Lower leg skin (tissue), 4 donors: ENCODE measurements around the gene ERFL. TPM values are rescaled to one million over a fixed set of nuclear protein-coding genes. Genes with fewer than 3 reads are reported as not detected.

Experiments
- DNase-seq, 2 donors: peaks; one replicate each; pipeline ENCODE4 v3.0.0-alpha.2; 2019; ENCODE audit warnings: low spot score in 2 of 2
- H3K4me3 ChIP-seq: fragments of 200-600 bp; sonication (generic); 2 replicates; pipeline ENCODE4 v1.5.1; 2017; ENCODE audit warnings: mild to moderate bottlenecking, low read depth; ENCODE audit not compliant: poor library complexity, severe bottlenecking
- POLR2A ChIP-seq, 2 donors: fragments of 450-650 bp; IDR thresholded peaks; one replicate each; pipeline ENCODE4 v1.6.1; 2016 to 2017; ENCODE audit warnings: antibody characterized with exemption in 2 of 2, mild to moderate bottlenecking in 1 of 2, moderate library complexity in 1 of 2
- WGBS, 2 donors: methylation state at CpG; one replicate each; pipeline ENCODE4 v1.1.5; 2018; 5-methylcytosine and 5-hydroxymethylcytosine counted together
- intact Hi-C: fragments of 100-400 bp; cut with DNase I; formaldehyde crosslinking; loops from one replicate; pipeline ENCODE4 v1.15.0; 2023; ENCODE audit warnings: low total_unique reads
- total RNA-seq, 4 donors: library from RNA; depleted of rRNA; stranded (reverse); fragments of >200 nt; gene quantifications; one replicate each; pipeline ENCODE4 v1.1.0, GENCODE V29; 2016
- TF ChIP-seq, protein P1 (sequence below), 3 donors: fragments of 450-650 bp; IDR thresholded peaks; one replicate each; pipeline ENCODE4 v1.5.1; 2016; ENCODE audit warnings: antibody characterized with exemption in 3 of 3, mild to moderate bottlenecking in 3 of 3, moderate library complexity in 2 of 3

Gene ERFL
- under 1 TPM in 1 of 4 donors, not detected in 3; 0.16 TPM for total RNA-seq

DNA sequence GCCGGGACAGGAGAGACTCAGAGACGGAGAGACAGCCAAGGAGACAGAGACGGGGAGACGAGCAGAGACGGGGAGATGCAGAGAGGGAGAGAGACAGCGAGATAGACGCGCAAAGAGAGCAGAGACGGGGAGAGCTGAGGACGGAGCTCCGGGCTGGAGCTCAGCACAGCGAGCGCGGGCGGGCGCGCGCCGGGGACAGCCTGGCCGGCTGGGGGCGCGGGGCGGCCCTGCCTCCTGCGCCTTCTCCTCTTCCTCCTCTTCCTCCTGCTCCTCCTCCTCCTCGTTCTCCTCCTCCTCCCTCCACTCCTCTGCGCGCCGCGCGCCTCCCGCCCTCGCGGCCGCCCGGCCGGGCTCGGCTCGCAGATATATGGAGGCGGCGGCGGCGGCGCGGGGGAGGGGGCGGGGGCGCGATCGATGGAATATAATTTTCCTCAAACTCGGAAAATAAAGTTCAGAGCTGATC is at the start of gene ERFL:
ERFL (minus strand) TSS at position 229 of the 463 bp plus-strand sequence. CDS start 15,530 bp downstream, outside the sequence.
- H3K4me3 ChIP-seq: no peak within 1 kb of the TSS
- DNase-seq: no peak
- intact Hi-C loops: no loop called here
- WGBS, 2 donors: 0 to 1% methylated on average over 38 to 49 of the region's 49 CpGs
- TF ChIP-seq, protein P1, sequence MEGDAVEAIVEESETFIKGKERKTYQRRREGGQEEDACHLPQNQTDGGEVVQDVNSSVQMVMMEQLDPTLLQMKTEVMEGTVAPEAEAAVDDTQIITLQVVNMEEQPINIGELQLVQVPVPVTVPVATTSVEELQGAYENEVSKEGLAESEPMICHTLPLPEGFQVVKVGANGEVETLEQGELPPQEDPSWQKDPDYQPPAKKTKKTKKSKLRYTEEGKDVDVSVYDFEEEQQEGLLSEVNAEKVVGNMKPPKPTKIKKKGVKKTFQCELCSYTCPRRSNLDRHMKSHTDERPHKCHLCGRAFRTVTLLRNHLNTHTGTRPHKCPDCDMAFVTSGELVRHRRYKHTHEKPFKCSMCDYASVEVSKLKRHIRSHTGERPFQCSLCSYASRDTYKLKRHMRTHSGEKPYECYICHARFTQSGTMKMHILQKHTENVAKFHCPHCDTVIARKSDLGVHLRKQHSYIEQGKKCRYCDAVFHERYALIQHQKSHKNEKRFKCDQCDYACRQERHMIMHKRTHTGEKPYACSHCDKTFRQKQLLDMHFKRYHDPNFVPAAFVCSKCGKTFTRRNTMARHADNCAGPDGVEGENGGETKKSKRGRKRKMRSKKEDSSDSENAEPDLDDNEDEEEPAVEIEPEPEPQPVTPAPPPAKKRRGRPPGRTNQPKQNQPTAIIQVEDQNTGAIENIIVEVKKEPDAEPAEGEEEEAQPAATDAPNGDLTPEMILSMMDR (IDR thresholded peaks at IDR 0.05): no peak
- no peak for TF ChIP-seq POLR2A (IDR thresholded peaks at IDR 0.05)

DNA sequence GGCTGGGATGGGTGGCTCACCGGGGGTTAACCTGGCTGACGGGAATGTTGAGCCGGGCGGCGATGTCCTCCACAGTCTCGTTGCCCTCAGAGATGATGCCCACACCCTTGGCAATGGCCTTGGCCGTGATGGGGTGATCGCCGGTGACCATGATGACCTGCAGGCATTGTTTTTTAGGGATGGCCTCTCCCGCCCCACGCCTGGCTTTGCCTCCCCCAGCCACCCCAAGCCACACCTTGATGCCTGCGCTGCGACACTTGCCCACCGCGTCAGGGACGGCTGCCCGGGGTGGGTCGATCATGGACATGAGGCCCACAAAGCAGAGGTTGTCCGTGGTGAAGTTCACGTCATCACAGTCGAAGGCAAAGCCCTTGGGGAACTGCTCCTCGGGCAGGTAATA is 49.7 kb upstream of the ERFL start:
- TF ChIP-seq, protein P1 (IDR thresholded peaks at IDR 0.05): no peak
- no peak for TF ChIP-seq POLR2A (IDR thresholded peaks at IDR 0.05)
- intact Hi-C loops: no loop called here
- no peak overlapping the region for H3K4me3 ChIP-seq
- whole genome bisulfite sequencing, 2 donors: 80 to 89% methylated on average over 22 of the region's 22 CpGs
- no peak for DNase-seq

DNA sequence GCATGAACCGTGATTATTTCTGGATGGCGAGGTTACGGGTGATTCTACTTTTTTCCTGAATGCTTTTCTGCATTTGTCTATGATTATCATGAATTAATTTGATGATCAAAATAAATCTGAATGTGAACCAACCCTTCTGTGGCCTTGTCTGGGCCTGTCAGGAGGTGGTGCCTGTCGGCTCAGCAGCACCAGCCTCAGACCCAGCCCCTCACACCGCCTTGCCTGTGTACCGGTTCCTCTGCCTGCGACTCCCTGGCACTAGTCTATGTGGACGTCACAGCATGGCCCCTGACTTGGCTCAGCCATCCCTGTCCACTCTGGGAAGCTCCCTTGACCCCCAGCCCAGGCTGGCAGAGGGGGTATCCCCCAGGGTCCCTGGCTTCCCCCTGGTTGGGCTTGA is 46.4 kb upstream of the ERFL start:
- no peak for DNase-seq
- WGBS, 2 donors: 38 to 45% methylated on average over 8 of the region's 8 CpGs
- TF ChIP-seq POLR2A (IDR thresholded peaks at IDR 0.05): no peak
- TF ChIP-seq, protein P1 (IDR thresholded peaks at IDR 0.05): no peak
- intact Hi-C loops: loop anchor here (5.0 kb wide), 1 partner anchor 83 kb away; no protein-coding TSS in a partner anchor
- H3K4me3 ChIP-seq: no peak overlapping the region

DNA sequence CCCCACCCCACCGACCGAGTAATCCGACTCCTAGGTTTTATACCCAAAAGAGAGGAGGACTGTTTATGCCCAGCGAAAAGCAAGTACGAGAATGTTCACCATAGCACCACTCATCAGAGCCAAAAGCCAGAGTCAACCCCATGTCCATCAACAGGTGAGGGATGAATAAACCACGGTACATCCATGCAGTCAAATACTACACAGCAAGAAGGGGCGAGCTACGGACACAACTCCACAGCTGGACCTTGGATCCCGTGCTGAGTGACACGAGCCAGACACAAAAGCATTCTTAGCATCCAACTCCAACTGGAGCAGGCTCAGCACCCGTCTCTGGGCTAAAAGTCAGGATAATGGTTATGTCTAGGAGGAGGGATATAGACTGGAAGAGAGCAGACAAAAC is 43.1 kb upstream of the ERFL start:
- no peak for DNase-seq
- intact Hi-C loops: loop anchor here (5.0 kb wide), 1 partner anchor 86 kb away; no protein-coding TSS in a partner anchor
- TF ChIP-seq POLR2A (IDR thresholded peaks at IDR 0.05): no peak
- TF ChIP-seq, protein P1 (IDR thresholded peaks at IDR 0.05): no peak
- H3K4me3 ChIP-seq: no peak overlapping the region
- 86 to 88% methylated on average over 11 of the region's 11 CpGs for WGBS, 2 donors

DNA sequence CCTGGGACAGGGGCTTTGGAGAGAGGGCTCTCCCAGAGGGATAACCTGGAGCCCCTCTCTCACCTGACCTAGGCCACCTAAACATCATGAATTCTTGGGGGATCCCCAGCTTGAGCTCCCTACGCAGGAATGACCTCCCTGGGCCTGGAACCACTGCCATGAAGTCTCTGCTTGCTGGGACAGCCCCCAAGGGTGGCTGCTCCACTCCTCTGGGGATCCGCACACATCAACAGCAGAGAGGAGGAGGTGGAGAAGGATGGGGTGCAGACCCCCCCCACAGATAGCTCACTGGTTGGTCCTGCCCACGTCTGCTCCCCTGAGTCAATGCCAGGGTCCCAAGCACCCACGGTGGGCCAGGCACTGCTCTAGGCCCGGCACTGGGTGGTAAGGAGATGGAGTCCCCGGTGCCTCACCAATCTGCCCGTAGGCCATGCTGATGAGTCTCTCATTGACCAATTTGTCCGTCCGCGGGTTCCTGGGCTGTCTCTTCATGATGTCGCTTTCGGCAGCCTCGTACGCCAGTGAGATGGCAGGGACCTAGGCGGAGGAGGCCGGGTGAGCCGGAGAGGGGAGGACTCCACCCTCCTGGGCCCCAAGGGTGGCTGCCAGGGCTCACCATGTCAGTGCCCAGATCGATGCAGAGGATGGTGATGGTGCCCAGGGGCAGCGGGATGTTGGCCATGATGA is 41.7 kb upstream of the ERFL start:
- WGBS, 2 donors: 90 to 92% methylated on average over 19 of the region's 19 CpGs
- no peak overlapping the region for H3K4me3 ChIP-seq
- intact Hi-C loops: loop anchor here (5.0 kb wide), 1 partner anchor 87 kb away; no protein-coding TSS in a partner anchor
- no peak for DNase-seq
- TF ChIP-seq, protein P1 (IDR thresholded peaks at IDR 0.05): no peak
- TF ChIP-seq POLR2A (IDR thresholded peaks at IDR 0.05): no peak
